ENCODE data around the gene MTMR12. TPM values are rescaled to one million over a fixed set of nuclear protein-coding genes. Genes with fewer than 3 reads are reported as not detected.
A peak's percentile ranks its signal among the peaks of the same experiment; 100 is the strongest.

MTMR12 gene, protein sequence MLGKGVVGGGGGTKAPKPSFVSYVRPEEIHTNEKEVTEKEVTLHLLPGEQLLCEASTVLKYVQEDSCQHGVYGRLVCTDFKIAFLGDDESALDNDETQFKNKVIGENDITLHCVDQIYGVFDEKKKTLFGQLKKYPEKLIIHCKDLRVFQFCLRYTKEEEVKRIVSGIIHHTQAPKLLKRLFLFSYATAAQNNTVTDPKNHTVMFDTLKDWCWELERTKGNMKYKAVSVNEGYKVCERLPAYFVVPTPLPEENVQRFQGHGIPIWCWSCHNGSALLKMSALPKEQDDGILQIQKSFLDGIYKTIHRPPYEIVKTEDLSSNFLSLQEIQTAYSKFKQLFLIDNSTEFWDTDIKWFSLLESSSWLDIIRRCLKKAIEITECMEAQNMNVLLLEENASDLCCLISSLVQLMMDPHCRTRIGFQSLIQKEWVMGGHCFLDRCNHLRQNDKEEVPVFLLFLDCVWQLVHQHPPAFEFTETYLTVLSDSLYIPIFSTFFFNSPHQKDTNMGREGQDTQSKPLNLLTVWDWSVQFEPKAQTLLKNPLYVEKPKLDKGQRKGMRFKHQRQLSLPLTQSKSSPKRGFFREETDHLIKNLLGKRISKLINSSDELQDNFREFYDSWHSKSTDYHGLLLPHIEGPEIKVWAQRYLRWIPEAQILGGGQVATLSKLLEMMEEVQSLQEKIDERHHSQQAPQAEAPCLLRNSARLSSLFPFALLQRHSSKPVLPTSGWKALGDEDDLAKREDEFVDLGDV
- polyA plus RNA-seq: 10 to 100 TPM; 17.2 to 30.5 (median 20.3) TPM

DNA sequence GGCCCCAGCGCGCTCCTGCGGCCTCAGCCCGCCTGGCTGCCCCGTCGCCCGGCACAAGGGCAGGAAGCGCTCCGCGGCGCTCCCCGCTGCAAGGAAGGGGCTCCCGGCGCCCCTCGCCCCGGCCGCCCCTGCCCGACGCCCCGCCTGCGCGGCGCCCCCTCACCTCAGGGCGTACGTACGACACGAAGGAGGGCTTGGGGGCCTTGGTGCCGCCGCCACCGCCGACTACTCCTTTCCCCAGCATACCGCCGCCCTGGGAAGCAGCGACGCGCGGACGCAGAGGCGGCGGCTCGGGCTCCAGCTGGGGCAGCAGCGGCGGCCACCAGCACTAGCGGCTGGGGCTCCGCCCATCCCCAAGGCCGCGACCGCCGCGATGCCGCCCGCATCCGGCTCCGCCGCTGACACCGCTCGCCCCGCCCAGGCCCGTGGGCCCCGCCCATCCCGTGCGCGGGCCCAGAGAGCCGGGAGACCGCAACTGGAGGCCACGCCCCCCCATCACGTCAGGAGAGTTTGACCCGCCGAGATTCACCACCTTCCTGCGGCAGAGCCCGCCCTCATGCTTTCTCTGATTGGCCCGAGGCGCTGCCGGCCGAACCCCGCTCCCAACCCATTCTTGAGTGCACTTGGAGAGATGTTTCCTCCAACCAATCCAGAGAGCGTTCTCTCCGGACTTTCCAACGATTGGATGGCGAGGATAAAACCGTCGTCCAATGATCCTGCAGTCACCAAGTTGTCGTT lies at the start of gene MTMR12:
Gene MTMR12 (minus strand): TSS at position 345 of the 738 bp plus-strand sequence. CDS start 101 bp downstream, at position 244.
- peaks cover 0 to 7% (median 5%) of the 10 kb centered on the region in 3 donors for H3K36me3 Mint-ChIP-seq
- no peaks in the 10 kb centered on the region for H3K9me3 Mint-ChIP-seq
- H3K4me3 Mint-ChIP-seq: peak within 1 kb of the TSS; percentile 91 to 98 (median 92)
- DNase-seq: peak; percentile 100
- H3K4me1 Mint-ChIP-seq: peaks cover 44 to 49% of the 10 kb centered on the region in 2 donors
- H3K27me3 Mint-ChIP-seq (ENCODE audit: low read depth in 3 of 3): peaks cover 12 to 21% (median 14%) of the 10 kb centered on the region in 3 donors
- H3K27ac Mint-ChIP-seq: peak within 1 kb of the TSS; percentile 94 to 98 (median 95)

DNA sequence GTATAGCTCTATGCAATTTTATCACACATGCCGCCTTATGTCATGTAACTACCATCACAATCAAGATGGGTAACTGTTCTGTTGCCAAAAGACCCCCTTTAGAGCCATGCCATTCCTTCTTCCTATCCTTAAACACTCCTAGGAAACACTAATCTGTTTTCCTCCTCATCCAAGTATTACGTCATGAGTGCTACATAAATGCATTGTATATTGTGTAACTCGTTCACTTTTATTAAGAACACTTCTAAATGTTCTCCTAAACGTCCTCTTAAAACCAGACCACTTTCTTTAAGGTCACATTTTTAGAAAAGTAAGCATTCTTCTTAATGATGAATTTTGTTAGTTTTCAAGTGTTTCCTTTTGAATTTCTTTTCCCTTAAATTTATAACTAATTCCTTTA lies 49.8 kb upstream of the MTMR12 start:
- DNase-seq: no peak
- H3K27me3 Mint-ChIP-seq (ENCODE audit: low read depth in 3 of 3): no peaks in the 10 kb centered on the region
- no peaks in the 10 kb centered on the region for H3K4me1 Mint-ChIP-seq
- H3K4me3 Mint-ChIP-seq: no peak overlapping the region
- H3K9me3 Mint-ChIP-seq: no peaks in the 10 kb centered on the region
- peak overlapping the region in 1 of 6 donors; percentile 28 for H3K27ac Mint-ChIP-seq
- peaks cover 8 to 25% (median 15%) of the 10 kb centered on the region in 3 donors for H3K36me3 Mint-ChIP-seq

DNA sequence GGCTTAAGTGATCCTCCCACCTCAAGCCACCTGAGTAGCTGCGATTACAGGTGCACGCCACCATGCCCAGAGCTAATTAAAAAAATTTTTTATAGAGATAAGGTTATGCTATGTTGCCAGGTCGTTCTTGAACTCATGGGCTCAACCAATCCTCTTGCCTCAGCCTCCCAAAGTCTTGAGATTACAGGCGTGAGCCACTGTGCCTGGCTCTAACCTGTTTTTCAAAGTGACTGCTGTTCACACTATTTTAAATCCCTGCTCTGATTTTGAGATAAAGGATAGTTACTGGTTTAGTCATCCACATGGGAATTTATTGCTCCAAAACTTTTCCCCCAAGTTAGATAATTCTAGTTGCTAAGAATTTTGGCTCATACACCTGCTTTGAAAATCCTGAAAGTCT lies 48.2 kb upstream of the MTMR12 start:
- H3K27ac Mint-ChIP-seq: peak overlapping the region in 2 of 6 donors; percentile 24 to 25
- no peaks in the 10 kb centered on the region for H3K4me1 Mint-ChIP-seq
- no peak overlapping the region for H3K4me3 Mint-ChIP-seq
- peaks cover 8 to 25% (median 15%) of the 10 kb centered on the region in 3 donors for H3K36me3 Mint-ChIP-seq
- no peak for DNase-seq
- H3K27me3 Mint-ChIP-seq (ENCODE audit: low read depth in 3 of 3): no peaks in the 10 kb centered on the region
- H3K9me3 Mint-ChIP-seq: no peaks in the 10 kb centered on the region

DNA sequence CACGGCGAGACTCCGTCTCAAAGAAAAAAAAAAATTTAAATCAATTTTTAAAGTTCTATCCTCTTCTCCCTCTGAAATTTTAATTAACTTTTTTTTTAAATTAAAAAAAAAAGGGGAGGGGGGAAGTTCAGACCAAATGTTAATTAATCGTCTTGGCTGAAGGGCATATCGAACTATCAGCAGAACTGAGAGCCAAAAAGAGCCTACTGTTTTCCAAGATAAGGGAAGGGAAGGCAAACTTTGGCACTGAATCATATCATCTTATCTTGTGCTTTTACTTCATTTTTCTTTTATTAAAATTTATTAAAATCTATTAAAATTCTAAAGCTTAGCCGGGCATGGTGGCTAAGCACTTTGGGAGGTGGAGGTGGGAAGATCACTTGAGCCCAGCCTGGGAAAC lies 45.9 kb upstream of the MTMR12 start:
- Mint-ChIP-seq H3K27me3 (ENCODE audit: low read depth in 3 of 3) (no peaks in the 10 kb centered on the region), H3K4me3 (no peak overlapping the region), H3K36me3 (peaks cover 8 to 29% (median 22%) of the 10 kb centered on the region in 3 donors), H3K27ac (no peak overlapping the region), H3K9me3 (no peaks in the 10 kb centered on the region), H3K4me1 (no peaks in the 10 kb centered on the region)
- DNase-seq: no peak

- Mint-ChIP-seq H3K27me3 (ENCODE audit: low read depth in 3 of 3) (no peaks in the 10 kb centered on the region), H3K27ac (no peak overlapping the region), H3K4me3 (no peak overlapping the region), H3K9me3 (no peaks in the 10 kb centered on the region), H3K4me1 (no peaks in the 10 kb centered on the region), H3K36me3 (peaks cover 8 to 22% (median 15%) of the 10 kb centered on the region in 3 donors)
- DNase-seq: no peak
These were observed 44.9 kb upstream of the MTMR12 start for GRCh38 chr5:32357658-32358057.

DNA sequence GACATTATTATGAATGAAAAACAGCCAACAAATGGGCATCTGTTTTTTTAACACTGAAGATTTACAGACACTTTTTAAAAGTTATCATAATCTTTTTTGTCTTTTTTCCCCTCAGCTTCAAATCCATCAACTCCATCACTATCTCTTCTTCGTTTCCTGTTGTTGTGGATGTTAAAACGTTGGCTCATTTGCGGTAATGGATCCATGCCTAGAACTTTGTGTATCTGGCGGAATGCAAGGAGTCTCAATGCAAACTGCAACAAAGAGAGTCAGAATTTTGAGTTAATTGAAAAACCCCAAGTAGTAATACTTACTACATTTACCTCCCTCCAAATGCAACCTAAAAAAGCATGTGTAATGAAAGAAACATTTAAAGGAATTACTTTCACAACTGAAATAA lies 42.9 kb upstream of the MTMR12 start:
- H3K36me3 Mint-ChIP-seq: peaks cover 5 to 15% (median 8%) of the 10 kb centered on the region in 3 donors
- H3K9me3 Mint-ChIP-seq: no peaks in the 10 kb centered on the region
- peak overlapping the region in 4 of 6 donors; percentile 46 to 62 (median 54) for H3K27ac Mint-ChIP-seq

DNA sequence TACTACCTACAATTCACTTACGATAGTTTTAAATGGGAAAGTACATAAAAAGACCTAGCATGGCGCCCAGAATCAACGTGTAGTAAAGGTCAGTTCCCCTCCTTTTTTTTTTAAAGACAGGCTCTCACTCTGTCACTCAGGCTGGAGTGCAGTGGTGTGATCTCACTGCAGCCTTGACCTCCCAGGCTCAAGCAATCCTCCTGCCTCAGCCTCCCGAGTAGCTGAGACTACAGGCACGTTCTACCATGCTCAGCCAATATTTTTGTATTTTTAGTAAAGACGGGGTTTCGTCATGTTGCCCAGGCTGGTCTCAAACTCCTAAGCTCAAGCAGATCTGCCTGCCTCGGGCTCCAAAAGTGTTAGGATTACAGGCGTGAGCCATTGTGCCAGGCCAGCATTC lies 40.7 kb upstream of the MTMR12 start:
- DNase-seq: no peak
- no peaks in the 10 kb centered on the region for H3K9me3 Mint-ChIP-seq
- H3K4me1 Mint-ChIP-seq: no peaks in the 10 kb centered on the region
- peaks cover 5 to 9% (median 8%) of the 10 kb centered on the region in 3 donors for H3K36me3 Mint-ChIP-seq
- H3K27me3 Mint-ChIP-seq (ENCODE audit: low read depth in 3 of 3): peaks cover 0 to 2% (median 0%) of the 10 kb centered on the region in 3 donors
- no peak overlapping the region for H3K27ac Mint-ChIP-seq
- no peak overlapping the region for H3K4me3 Mint-ChIP-seq

More for the DNA sequence above, 42.9 kb upstream of the MTMR12 start:
- Mint-ChIP-seq H3K4me1 (no peaks in the 10 kb centered on the region), H3K4me3 (no peak overlapping the region), H3K27me3 (ENCODE audit: low read depth in 3 of 3) (peaks cover 0 to under 1% (median 0%) of the 10 kb centered on the region in 3 donors)
- no peak for DNase-seq

- Mint-ChIP-seq H3K9me3 (no peaks in the 10 kb centered on the region), H3K4me3 (no peak overlapping the region), H3K27ac (no peak overlapping the region), H3K27me3 (ENCODE audit: low read depth in 3 of 3) (peaks cover 0 to 2% (median 0%) of the 10 kb centered on the region in 3 donors), H3K36me3 (peaks cover 2 to 8% (median 6%) of the 10 kb centered on the region in 3 donors), H3K4me1 (no peaks in the 10 kb centered on the region)
- no peak for DNase-seq
These were observed 39.9 kb upstream of the MTMR12 start for GRCh38 chr5:32352685-32353084.

- no peaks in the 10 kb centered on the region for H3K36me3 Mint-ChIP-seq
- peaks cover 0 to 2% (median 0%) of the 10 kb centered on the region in 3 donors for H3K27me3 Mint-ChIP-seq (ENCODE audit: low read depth in 3 of 3)
- H3K4me3 Mint-ChIP-seq: no peak overlapping the region
- no peak for DNase-seq
- no peaks in the 10 kb centered on the region for H3K9me3 Mint-ChIP-seq
- no peak overlapping the region for H3K27ac Mint-ChIP-seq
- no peaks in the 10 kb centered on the region for H3K4me1 Mint-ChIP-seq
These were observed 34.1 kb upstream of the MTMR12 start for GRCh38 chr5:32346869-32347268.

DNA sequence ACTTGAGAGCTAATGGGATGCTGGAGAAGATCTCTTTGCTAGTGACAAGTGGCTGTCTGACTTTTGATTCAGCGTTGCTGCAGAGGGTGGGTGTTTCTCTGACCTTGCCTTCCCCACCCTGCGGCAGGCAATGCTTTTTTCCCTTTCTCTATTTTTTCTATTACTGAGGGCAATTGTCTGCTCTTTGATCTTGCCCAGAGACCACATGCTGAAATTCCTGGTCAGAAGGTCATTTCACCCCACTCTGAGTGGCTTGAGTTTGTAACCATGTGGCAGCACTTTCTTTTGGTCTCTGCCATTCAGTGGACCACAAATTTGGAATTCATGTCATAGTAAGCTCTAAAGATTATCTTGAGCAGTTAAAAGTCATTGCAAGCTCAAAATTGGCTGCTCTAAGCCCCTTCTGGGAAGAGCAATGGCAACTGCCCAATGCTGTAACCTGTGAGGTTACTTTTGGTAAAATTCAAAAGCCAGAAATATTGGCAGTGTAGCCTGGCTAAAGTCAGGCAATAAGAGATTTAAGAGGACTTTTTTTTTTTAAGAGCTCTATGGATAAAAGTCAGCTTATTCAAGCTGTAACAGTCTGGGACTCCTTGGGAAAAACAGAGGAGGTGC lies 30.4 kb upstream of the MTMR12 start:
- Mint-ChIP-seq H3K27ac (no peak overlapping the region), H3K4me1 (no peaks in the 10 kb centered on the region), H3K27me3 (ENCODE audit: low read depth in 3 of 3) (no peaks in the 10 kb centered on the region), H3K36me3 (peaks cover 7 to 13% (median 13%) of the 10 kb centered on the region in 3 donors), H3K4me3 (no peak overlapping the region), H3K9me3 (peaks cover 5 to 19% (median 14%) of the 10 kb centered on the region in 6 donors)
- no peak for DNase-seq

GRCh38 chr5:32342656-32343055 lies 29.9 kb upstream of the MTMR12 start:
- Mint-ChIP-seq H3K27me3 (ENCODE audit: low read depth in 3 of 3) (no peaks in the 10 kb centered on the region), H3K9me3 (peaks cover 5 to 19% (median 14%) of the 10 kb centered on the region in 6 donors), H3K27ac (peak overlapping the region in 1 of 6 donors; percentile 19), H3K4me3 (no peak overlapping the region), H3K36me3 (peaks cover 7 to 15% (median 13%) of the 10 kb centered on the region in 3 donors), H3K4me1 (no peaks in the 10 kb centered on the region)
- DNase-seq: no peak

- Mint-ChIP-seq H3K9me3 (peaks cover 5 to 19% (median 14%) of the 10 kb centered on the region in 6 donors), H3K27ac (no peak overlapping the region)
These were observed 27.1 kb upstream of the MTMR12 start for GRCh38 chr5:32339878-32340277.

DNA sequence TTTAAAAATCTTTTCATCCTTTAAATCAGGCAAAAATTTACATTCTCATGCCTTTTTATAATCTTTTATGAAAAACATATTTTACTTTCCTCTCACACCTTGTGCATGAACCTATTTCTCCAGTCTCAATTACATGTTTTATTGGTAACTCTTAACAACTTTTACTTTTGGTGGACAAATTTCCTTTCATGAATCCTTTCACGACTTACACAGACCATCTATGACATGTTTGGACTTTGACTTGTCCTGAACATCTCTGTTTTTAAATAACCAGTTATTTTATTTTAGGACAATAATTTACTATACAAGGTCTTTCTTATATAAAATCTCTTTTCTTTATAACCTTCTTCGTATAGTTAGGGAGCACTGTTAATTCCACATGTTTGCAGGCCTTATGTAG lies 26.5 kb upstream of the MTMR12 start:
- peaks cover 7 to 15% (median 13%) of the 10 kb centered on the region in 3 donors for H3K36me3 Mint-ChIP-seq
- H3K9me3 Mint-ChIP-seq: peaks cover 5 to 19% (median 14%) of the 10 kb centered on the region in 6 donors
- H3K27me3 Mint-ChIP-seq (ENCODE audit: low read depth in 3 of 3): peaks cover 0 to 2% (median 0%) of the 10 kb centered on the region in 3 donors
- no peaks in the 10 kb centered on the region for H3K4me1 Mint-ChIP-seq
- no peak for DNase-seq
- H3K4me3 Mint-ChIP-seq: no peak overlapping the region
- no peak overlapping the region for H3K27ac Mint-ChIP-seq

More at GRCh38 chr5:32339878-32340277, 27.1 kb upstream of the MTMR12 start:
- no peaks in the 10 kb centered on the region for H3K27me3 Mint-ChIP-seq (ENCODE audit: low read depth in 3 of 3)
- H3K4me3 Mint-ChIP-seq: no peak overlapping the region
- DNase-seq: no peak
- H3K36me3 Mint-ChIP-seq: peaks cover 7 to 15% (median 13%) of the 10 kb centered on the region in 3 donors
- H3K4me1 Mint-ChIP-seq: no peaks in the 10 kb centered on the region
